Adipocyte (in vitro differentiated cells): ENCODE data around the gene RAE1.

ENCODE experiments used
- DNase-seq: peaks from one replicate; pipeline ENCODE4 v3.0.0-alpha.2; 2015; ENCODE audit warnings: low read depth
- H3K27me3 ChIP-seq: replicated peaks from 2 replicates; pipeline ENCODE4 v1.7.0; 2013; ENCODE audit warnings: mild to moderate bottlenecking, low read length, moderate library complexity; ENCODE audit not compliant: control insufficient read depth, insufficient read depth
- H3K36me3 ChIP-seq: 2 replicates; pipeline ENCODE4 v1.7.0; 2013; ENCODE audit warnings: low read length, mild to moderate bottlenecking, moderate library complexity; ENCODE audit not compliant: control insufficient read depth, insufficient read depth, severe bottlenecking
- H3K4me1 ChIP-seq: 2 replicates; pipeline ENCODE4 v1.7.0; 2013; ENCODE audit warnings: mild to moderate bottlenecking, low read length, moderate library complexity; ENCODE audit not compliant: control insufficient read depth, insufficient read depth
- H3K4me3 ChIP-seq: 2 replicates; pipeline ENCODE4 v1.7.0; 2013; ENCODE audit warnings: mild to moderate bottlenecking, low read length, moderate library complexity
- H3K9ac ChIP-seq: 2 replicates; pipeline ENCODE4 v1.7.0; 2013; ENCODE audit warnings: mild to moderate bottlenecking, low read length, moderate library complexity
- H3K9me3 ChIP-seq: 2 replicates; pipeline ENCODE4 v1.7.0; 2013; ENCODE audit warnings: mild to moderate bottlenecking, low read length, moderate library complexity; ENCODE audit not compliant: control insufficient read depth

The RAE1 gene

GRCh38 chr20:57383447-57384347, 32.6 kb downstream of the RAE1 start:
- no peak for DNase-seq
- Histone ChIP-seq H3K9me3 (no peaks in the 10 kb centered on the region), H3K4me1 (peaks cover 15% of the 10 kb centered on the region), H3K27me3 (no peaks in the 10 kb centered on the region), H3K4me3 (no peak overlapping the region), H3K9ac (no peak overlapping the region), H3K36me3 (peaks cover 16% of the 10 kb centered on the region)

DNA sequence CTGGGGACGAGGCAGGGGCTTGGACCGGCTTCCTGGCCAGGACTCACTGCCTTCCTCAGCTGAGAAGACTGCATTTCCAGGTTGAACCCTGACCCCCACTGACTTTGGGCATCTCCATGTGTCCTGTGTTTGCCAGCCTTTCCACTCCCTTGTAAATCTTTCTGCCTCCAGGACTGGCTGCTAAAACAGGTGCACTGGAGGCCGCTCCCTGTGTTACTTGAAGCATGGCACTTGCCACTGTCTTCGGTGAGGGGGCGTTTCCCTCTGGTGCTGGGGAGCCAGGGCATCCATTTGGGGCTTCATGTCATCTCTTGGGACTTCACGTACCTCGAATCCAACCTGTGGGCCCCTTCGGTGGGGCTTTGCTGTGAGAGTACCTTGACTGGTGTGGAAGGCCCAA, 33.4 kb downstream of the RAE1 start:
- DNase-seq: no peak
- no peaks in the 10 kb centered on the region for H3K27me3 ChIP-seq
- H3K4me3 ChIP-seq: no peak overlapping the region
- H3K9me3 ChIP-seq: no peaks in the 10 kb centered on the region
- peaks cover 17% of the 10 kb centered on the region for H3K4me1 ChIP-seq
- H3K36me3 ChIP-seq: peaks cover 11% of the 10 kb centered on the region
- no peak overlapping the region for H3K9ac ChIP-seq

DNA sequence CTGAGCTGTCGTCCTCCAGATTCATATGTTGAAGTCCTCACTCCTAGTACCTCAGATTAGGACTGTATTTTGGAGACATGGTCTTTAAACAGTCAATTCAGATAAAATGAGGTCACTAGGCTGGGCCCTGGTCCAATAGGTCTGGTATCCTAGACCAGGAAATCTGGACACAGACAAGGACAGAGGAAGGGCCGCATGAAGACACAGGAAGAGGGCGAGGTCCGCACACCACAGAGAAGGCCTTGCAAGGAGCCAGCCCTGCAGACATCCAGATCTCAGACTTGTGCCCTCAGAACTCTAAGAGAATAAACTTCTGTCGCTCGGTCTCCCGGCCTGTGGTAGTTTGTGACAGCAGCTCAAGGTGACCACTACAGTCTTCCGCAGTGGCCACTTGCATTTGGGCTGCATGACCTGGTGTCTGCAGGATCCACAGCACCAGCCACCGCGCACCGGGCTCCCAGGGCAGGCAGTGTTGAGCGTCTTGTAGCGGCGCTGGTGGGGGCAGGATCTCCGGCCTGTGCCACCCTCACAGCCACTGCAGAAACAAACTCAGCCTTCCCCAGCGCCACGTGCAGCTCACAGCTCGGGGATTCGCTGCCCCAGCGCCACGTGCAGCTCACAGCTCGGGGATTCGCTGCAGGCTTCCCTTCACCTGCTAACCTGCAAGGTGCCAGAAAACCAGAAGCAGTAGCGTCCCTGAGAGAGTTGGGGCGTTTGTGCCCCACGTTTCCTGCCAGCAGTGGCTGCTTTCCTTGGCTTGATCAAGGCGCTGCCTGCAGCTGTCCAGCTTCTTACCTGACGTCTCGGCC, 34.1 kb downstream of the RAE1 start:
- H3K27me3 ChIP-seq: no peaks in the 10 kb centered on the region
- no peak for DNase-seq
- no peaks in the 10 kb centered on the region for H3K9me3 ChIP-seq
- peaks cover 11% of the 10 kb centered on the region for H3K36me3 ChIP-seq
- peaks cover 17% of the 10 kb centered on the region for H3K4me1 ChIP-seq
- no peak overlapping the region for H3K4me3 ChIP-seq
- H3K9ac ChIP-seq: no peak overlapping the region

- H3K4me1 ChIP-seq: peaks cover 17% of the 10 kb centered on the region
- H3K4me3 ChIP-seq: no peak overlapping the region
- DNase-seq: no peak
- peaks cover 6% of the 10 kb centered on the region for H3K36me3 ChIP-seq
- no peaks in the 10 kb centered on the region for H3K27me3 ChIP-seq
- no peaks in the 10 kb centered on the region for H3K9me3 ChIP-seq
- no peak overlapping the region for H3K9ac ChIP-seq
Observed at GRCh38 chr20:57385940-57386339, 34.9 kb downstream of the RAE1 start.

- Histone ChIP-seq H3K4me1 (peaks cover 17% of the 10 kb centered on the region), H3K9me3 (no peaks in the 10 kb centered on the region), H3K4me3 (no peak overlapping the region), H3K27me3 (no peaks in the 10 kb centered on the region), H3K9ac (no peak overlapping the region), H3K36me3 (peaks cover 5% of the 10 kb centered on the region)
- no peak for DNase-seq
Observed at GRCh38 chr20:57386762-57387161, 35.7 kb downstream of the RAE1 start.

GRCh38 chr20:57387463-57387862, 36.4 kb downstream of the RAE1 start:
- Histone ChIP-seq H3K27me3 (no peaks in the 10 kb centered on the region), H3K9ac (no peak overlapping the region), H3K9me3 (no peaks in the 10 kb centered on the region), H3K4me3 (no peak overlapping the region), H3K36me3 (peaks cover 5% of the 10 kb centered on the region), H3K4me1 (peaks cover 22% of the 10 kb centered on the region)
- no peak for DNase-seq

GRCh38 chr20:57387945-57388371, 36.9 kb downstream of the RAE1 start:
- Histone ChIP-seq H3K9ac (no peak overlapping the region), H3K4me3 (no peak overlapping the region), H3K9me3 (no peaks in the 10 kb centered on the region), H3K27me3 (no peaks in the 10 kb centered on the region), H3K36me3 (peaks cover 5% of the 10 kb centered on the region), H3K4me1 (peaks cover 27% of the 10 kb centered on the region)
- DNase-seq: no peak

DNA sequence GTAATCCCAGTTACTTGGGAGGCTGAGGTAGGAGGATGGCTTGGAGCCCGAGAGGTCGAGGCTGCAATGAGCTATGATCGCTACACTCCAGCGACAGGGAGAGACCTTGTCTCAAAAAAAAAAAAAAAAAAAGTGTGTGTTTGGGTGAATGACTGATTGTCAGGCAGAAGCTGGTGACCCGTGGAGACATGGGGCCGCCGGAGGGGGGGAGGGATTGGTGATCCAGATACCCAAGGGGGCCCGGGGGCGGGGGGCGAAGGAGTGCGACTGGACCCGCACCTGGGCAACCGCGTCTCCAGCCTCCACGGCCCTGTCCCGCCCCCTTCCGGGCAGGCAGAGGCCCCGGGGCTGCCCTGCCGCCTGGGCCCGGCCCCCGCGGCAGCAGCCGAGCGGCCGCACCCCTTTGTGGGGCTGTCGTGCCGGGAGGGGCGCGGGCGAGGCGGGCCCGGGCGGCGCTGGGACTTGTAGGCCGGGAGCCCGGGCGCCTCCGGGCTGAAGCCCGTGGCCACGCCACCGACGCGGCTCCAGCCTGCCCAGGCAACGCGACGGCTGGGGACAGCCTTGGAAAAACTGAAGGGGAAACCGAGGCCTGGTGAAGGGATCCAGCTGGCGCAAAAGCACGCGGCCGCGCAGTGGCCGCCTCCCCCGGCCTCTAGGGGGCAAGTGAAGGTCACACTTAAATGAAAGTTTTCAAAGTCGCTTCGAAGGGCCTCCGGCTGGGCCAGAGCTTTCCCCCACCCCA, 38.1 kb downstream of the RAE1 start:
- Histone ChIP-seq H3K9ac (peak overlapping the region; percentile 79), H3K9me3 (no peaks in the 10 kb centered on the region), H3K4me3 (peak overlapping the region; percentile 68), H3K4me1 (peaks cover 30% of the 10 kb centered on the region), H3K36me3 (peaks cover 8% of the 10 kb centered on the region), H3K27me3 (no peaks in the 10 kb centered on the region)
- DNase-seq: peak; percentile 6

DNA sequence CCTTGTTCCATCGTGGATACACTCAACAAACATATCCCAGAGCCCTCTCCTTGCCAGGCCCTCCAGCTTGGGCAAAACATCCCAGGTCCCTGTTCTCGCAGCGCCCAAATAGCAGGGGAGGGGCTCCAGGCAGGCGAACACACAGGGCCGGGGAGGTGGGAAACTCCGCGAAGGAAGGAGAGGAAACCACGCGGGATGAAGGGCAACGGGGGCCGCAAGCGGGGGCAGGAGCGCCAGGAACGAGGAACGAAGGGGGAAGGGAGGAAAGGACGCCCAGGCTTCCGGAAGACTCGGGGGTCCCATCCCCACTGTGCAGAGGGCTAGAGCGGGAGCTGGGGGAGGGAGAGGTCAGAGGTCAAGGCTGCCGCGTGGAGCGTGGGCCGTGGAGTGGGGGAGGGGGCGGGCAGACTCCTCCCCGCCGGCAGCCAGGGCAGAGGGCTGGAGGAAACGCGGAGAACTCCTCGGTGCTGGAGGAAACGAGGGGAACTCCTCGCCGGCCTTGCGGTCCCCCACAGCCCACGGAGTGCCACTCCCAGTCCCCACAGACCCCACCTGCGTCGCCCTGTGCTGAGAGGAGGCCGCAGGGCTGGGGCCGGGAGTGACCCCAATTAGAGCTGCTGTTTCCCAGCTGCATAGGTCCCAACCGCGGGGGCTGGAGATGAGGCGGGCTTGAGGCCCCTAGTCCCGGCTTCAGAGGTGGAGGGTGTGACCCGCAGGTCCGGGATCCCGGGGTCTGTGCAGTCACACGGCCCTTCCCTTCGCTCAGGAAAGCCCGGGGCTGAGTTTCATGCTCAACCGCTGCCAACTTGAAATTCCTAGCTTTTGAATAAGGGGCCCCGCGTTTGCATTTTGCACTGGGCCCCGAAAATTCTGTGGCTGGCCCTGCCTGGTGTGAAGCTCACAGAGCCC, 38.9 kb downstream of the RAE1 start:
- H3K9ac ChIP-seq: peak overlapping the region; percentile 79
- no peaks in the 10 kb centered on the region for H3K9me3 ChIP-seq
- peaks cover 34% of the 10 kb centered on the region for H3K4me1 ChIP-seq
- peak overlapping the region; percentile 68 for H3K4me3 ChIP-seq
- peaks cover 8% of the 10 kb centered on the region for H3K36me3 ChIP-seq
- no peaks in the 10 kb centered on the region for H3K27me3 ChIP-seq
- no peak for DNase-seq

- no peaks in the 10 kb centered on the region for H3K9me3 ChIP-seq
- DNase-seq: peak; percentile 85
- H3K4me1 ChIP-seq: peaks cover 42% of the 10 kb centered on the region
- H3K27me3 ChIP-seq: no peaks in the 10 kb centered on the region
- H3K9ac ChIP-seq: peak within 1 kb of the TSS; percentile 83
- peak within 1 kb of the TSS; percentile 86 for H3K4me3 ChIP-seq
- H3K36me3 ChIP-seq: peaks cover 8% of the 10 kb centered on the region
Observed at GRCh38 chr20:57390604-57391438, 39.8 kb downstream of the RAE1 start, which contains the start of gene RBM38. RBM38 (plus strand) TSS chr20:57391396; CDS start chr20:57391582, 186 bp downstream.
